Prostate gland (tissue), 2 donors: Measurements from ENCODE around the gene DLK1. TPM values are rescaled to one million over a fixed set of nuclear protein-coding genes. Genes with fewer than 3 reads are reported as not detected.

Experiments used
- DNase-seq: peaks from one replicate; pipeline ENCODE4 v3.0.0-alpha.2; 2019; ENCODE audit warnings: low spot score
- H3K27ac ChIP-seq, 2 donors: fragments of 200-600 bp; sonication (generic); 2 replicates each; pipeline ENCODE4 v1.5.1; 2017 to 2019
- H3K27me3 ChIP-seq: fragments of 200-600 bp; sonication (generic); replicated peaks from 2 replicates; pipeline ENCODE4 v1.5.1; 2019; ENCODE audit not compliant: insufficient read depth
- H3K36me3 ChIP-seq, 2 donors: fragments of 200-600 bp; sonication (generic); 1 replicate in 1 of 2; 2 replicates in 1 of 2; pipeline versions ENCODE4 v1.5.1 to v1.8.1; 2017 to 2019
- H3K4me1 ChIP-seq: fragments of 200-600 bp; sonication (generic); replicated peaks from 2 replicates; pipeline ENCODE4 v1.5.1; 2019
- H3K4me3 ChIP-seq, 2 donors: fragments of 200-600 bp; sonication (generic); 2 replicates each; pipeline ENCODE4 v1.5.1; 2017 to 2019
- H3K9me3 ChIP-seq: fragments of 200-600 bp; sonication (generic); 2 replicates; pipeline ENCODE4 v1.5.1; 2017
- CTCF ChIP-seq, 4 experiments: fragments of 200-600 bp in 2 of 4; fragments of 450-650 bp in 2 of 4; sonication (generic) in 2 of 4; IDR thresholded peaks; 1 replicate in 3 of 4; 2 replicates in 1 of 4; pipeline ENCODE4 v1.5.1; 2016 to 2019; ENCODE audit warnings: antibody characterized with exemption in 4 of 4, mild to moderate bottlenecking in 2 of 4, moderate library complexity in 2 of 4
- POLR2A ChIP-seq: fragments of 450-650 bp; IDR thresholded peaks from one replicate; pipeline ENCODE4 v1.6.1; 2016; ENCODE audit warnings: antibody characterized with exemption, mild to moderate bottlenecking
- POLR2AphosphoS5 ChIP-seq: sonication (generic); formaldehyde crosslinking; IDR thresholded peaks from one replicate; pipeline ENCODE4 v1.6.1; 2017; ENCODE audit warnings: antibody characterized with exemption
- WGBS: methylation state at CpG from one replicate; pipeline ENCODE4 v1.1.5; 2018; 5-methylcytosine and 5-hydroxymethylcytosine counted together
- intact Hi-C: fragments of 100-400 bp; cut with DNase I; formaldehyde crosslinking; loops from one replicate; pipeline ENCODE4 v1.14.2; 2022
- total RNA-seq, 2 donors: library from RNA; depleted of rRNA; stranded (reverse); fragments of >200 nt; gene quantifications; one replicate each; pipeline ENCODE4 v1.1.0, GENCODE V29; 2016

Gene DLK1
- total RNA-seq, 2 donors from 2014 or later: 0.14 to 100.0 TPM

- no peaks in the 10 kb centered on the region for H3K9me3 ChIP-seq
- WGBS: 97% methylated on average over 10 of the region's 10 CpGs
- DNase-seq: no peak
These were observed 12.0 kb downstream of the DLK1 start for GRCh38 chr14:100738704-100739131.

GRCh38 chr14:100739306-100739705, 12.6 kb downstream of the DLK1 start:
- Histone ChIP-seq H3K4me1 (no peaks in the 10 kb centered on the region), H3K27ac (no peak overlapping the region), H3K9me3 (no peaks in the 10 kb centered on the region), H3K36me3 (no peaks in the 10 kb centered on the region), H3K27me3 (peaks cover 3% of the 10 kb centered on the region), H3K4me3 (no peak overlapping the region)
- intact Hi-C loops: no loop called here
- TF ChIP-seq CTCF (IDR thresholded peaks at IDR 0.05) (no peak), POLR2AphosphoS5 (no peak), POLR2A (no peak)
- WGBS: 80% methylated on average over 11 of the region's 11 CpGs
- no peak for DNase-seq

More at GRCh38 chr14:100738704-100739131, 12.0 kb downstream of the DLK1 start:
- Histone ChIP-seq H3K4me3 (no peak overlapping the region), H3K27ac (no peak overlapping the region), H3K36me3 (no peaks in the 10 kb centered on the region), H3K27me3 (peaks cover 3% of the 10 kb centered on the region), H3K4me1 (no peaks in the 10 kb centered on the region)
- intact Hi-C loops: no loop called here
- no peak for TF ChIP-seq CTCF (IDR thresholded peaks at IDR 0.05)
- TF ChIP-seq POLR2AphosphoS5: no peak
- no peak for TF ChIP-seq POLR2A

- Histone ChIP-seq H3K36me3 (no peaks in the 10 kb centered on the region), H3K4me3 (no peak overlapping the region), H3K4me1 (no peaks in the 10 kb centered on the region), H3K27me3 (peaks cover 2% of the 10 kb centered on the region), H3K27ac (no peak overlapping the region), H3K9me3 (no peaks in the 10 kb centered on the region)
- WGBS: 82% methylated on average over 9 of the region's 9 CpGs
- intact Hi-C loops: no loop called here
- no peak for DNase-seq
- TF ChIP-seq POLR2AphosphoS5: no peak
- TF ChIP-seq CTCF (IDR thresholded peaks at IDR 0.05): no peak
- TF ChIP-seq POLR2A: no peak
These were observed 13.6 kb downstream of the DLK1 start for GRCh38 chr14:100740196-100740825.

- TF ChIP-seq CTCF (IDR thresholded peaks at IDR 0.05): no peak
- TF ChIP-seq POLR2AphosphoS5: no peak
- TF ChIP-seq POLR2A: no peak
- H3K27ac ChIP-seq: no peak overlapping the region
- intact Hi-C loops: no loop called here
- no peak overlapping the region for H3K4me3 ChIP-seq
- no peaks in the 10 kb centered on the region for H3K36me3 ChIP-seq
- WGBS: 93% methylated on average over 7 of the region's 7 CpGs
- H3K4me1 ChIP-seq: no peaks in the 10 kb centered on the region
- no peaks in the 10 kb centered on the region for H3K27me3 ChIP-seq
- no peak for DNase-seq
- no peaks in the 10 kb centered on the region for H3K9me3 ChIP-seq
These were observed 14.2 kb downstream of the DLK1 start for GRCh38 chr14:100740929-100741328.

GRCh38 chr14:100741966-100742365, 15.3 kb downstream of the DLK1 start:
- Histone ChIP-seq H3K9me3 (no peaks in the 10 kb centered on the region), H3K36me3 (no peaks in the 10 kb centered on the region), H3K4me1 (no peaks in the 10 kb centered on the region), H3K4me3 (no peak overlapping the region), H3K27ac (no peak overlapping the region), H3K27me3 (no peaks in the 10 kb centered on the region)
- intact Hi-C loops: no loop called here
- no peak for DNase-seq
- WGBS: 65% methylated on average over 3 of the region's 3 CpGs
- no peak for TF ChIP-seq POLR2A
- TF ChIP-seq CTCF (IDR thresholded peaks at IDR 0.05): no peak
- TF ChIP-seq POLR2AphosphoS5: no peak
